Neural cell (in vitro differentiated cells): Measurements from ENCODE around the gene GRIA1.

ENCODE experiments used
- EP300 ChIP-seq: fragments of 450-650 bp; conservative IDR thresholded peaks from 2 replicates; pipeline ENCODE4 v1.6.1; 2014; ENCODE audit warnings: antibody characterized with exemption, mild to moderate bottlenecking, moderate library complexity; ENCODE audit not compliant: poor library complexity, severe bottlenecking
- REST ChIP-seq: IDR thresholded peaks from 2 replicates; pipeline ENCODE4 v1.6.1; 2012; ENCODE audit warnings: borderline replicate concordance
- TAF1 ChIP-seq: IDR thresholded peaks from 2 replicates; pipeline ENCODE4 v1.6.1; 2012; ENCODE audit warnings: low read depth
- TF ChIP-seq, protein P1 (sequence below): fragments of 450-650 bp; IDR thresholded peaks from 2 replicates; pipeline ENCODE4 v1.5.1; 2014; ENCODE audit warnings: antibody characterized with exemption, mild to moderate bottlenecking, moderate library complexity; ENCODE audit not compliant: poor library complexity, severe bottlenecking

GRCh38 chr5:153775923-153776322 is 285.5 kb downstream of the GRIA1 start:
- TF ChIP-seq REST (no peak), EP300 (no peak), TAF1 (no peak)
- TF ChIP-seq, protein P1, sequence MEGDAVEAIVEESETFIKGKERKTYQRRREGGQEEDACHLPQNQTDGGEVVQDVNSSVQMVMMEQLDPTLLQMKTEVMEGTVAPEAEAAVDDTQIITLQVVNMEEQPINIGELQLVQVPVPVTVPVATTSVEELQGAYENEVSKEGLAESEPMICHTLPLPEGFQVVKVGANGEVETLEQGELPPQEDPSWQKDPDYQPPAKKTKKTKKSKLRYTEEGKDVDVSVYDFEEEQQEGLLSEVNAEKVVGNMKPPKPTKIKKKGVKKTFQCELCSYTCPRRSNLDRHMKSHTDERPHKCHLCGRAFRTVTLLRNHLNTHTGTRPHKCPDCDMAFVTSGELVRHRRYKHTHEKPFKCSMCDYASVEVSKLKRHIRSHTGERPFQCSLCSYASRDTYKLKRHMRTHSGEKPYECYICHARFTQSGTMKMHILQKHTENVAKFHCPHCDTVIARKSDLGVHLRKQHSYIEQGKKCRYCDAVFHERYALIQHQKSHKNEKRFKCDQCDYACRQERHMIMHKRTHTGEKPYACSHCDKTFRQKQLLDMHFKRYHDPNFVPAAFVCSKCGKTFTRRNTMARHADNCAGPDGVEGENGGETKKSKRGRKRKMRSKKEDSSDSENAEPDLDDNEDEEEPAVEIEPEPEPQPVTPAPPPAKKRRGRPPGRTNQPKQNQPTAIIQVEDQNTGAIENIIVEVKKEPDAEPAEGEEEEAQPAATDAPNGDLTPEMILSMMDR: no peak
